GM12878 (cell line): ENCODE results near the gene VWA7. TPM values are rescaled to one million over a fixed set of nuclear protein-coding genes. Genes with fewer than 3 reads are reported as not detected.

ENCODE experiments used
- ATF7 ChIP-seq: fragments of 450-650 bp; IDR thresholded peaks from 2 replicates; pipeline ENCODE4 v1.6.1; 2016; ENCODE audit warnings: low read depth, mild to moderate bottlenecking
- CHD1 ChIP-seq: IDR thresholded peaks from 2 replicates; pipeline ENCODE4 v1.6.1; 2012; ENCODE audit warnings: low read depth, low read length, improper control_type of control experiment
- IKZF1 ChIP-seq: fragments of 450-650 bp; conservative IDR thresholded peaks from 2 replicates; pipeline ENCODE4 v1.6.1; 2017; ENCODE audit warnings: antibody characterized with exemption, mild to moderate bottlenecking
- LARP7 ChIP-seq: fragments of 450-650 bp; IDR thresholded peaks from 2 replicates; pipeline ENCODE4 v1.6.1; 2017; ENCODE audit warnings: mild to moderate bottlenecking
- NKRF ChIP-seq: fragments of 450-650 bp; conservative IDR thresholded peaks from 2 replicates; pipeline ENCODE4 v1.6.1; 2017; ENCODE audit warnings: mild to moderate bottlenecking, moderate library complexity
- RB1 ChIP-seq: fragments of 450-650 bp; formaldehyde crosslinking; IDR thresholded peaks from 2 replicates; pipeline ENCODE4 v1.6.1; 2017; ENCODE audit warnings: mild to moderate bottlenecking, borderline replicate concordance
- RELB ChIP-seq: fragments of 450-650 bp; IDR thresholded peaks from 2 replicates; pipeline ENCODE4 v1.6.1; 2017; ENCODE audit warnings: low read depth, mild to moderate bottlenecking, moderate library complexity
- SMAD5 ChIP-seq: IDR thresholded peaks from 2 replicates; pipeline ENCODE4 v1.6.1; 2016; ENCODE audit warnings: antibody characterized with exemption, low read depth
- SRF ChIP-seq, 2 experiments: IDR thresholded peaks; 2 replicates each; pipeline ENCODE4 v1.6.1; 2011; ENCODE audit warnings: low read depth in 2 of 2, low read length in 2 of 2, mild to moderate bottlenecking in 1 of 2, moderate library complexity in 1 of 2
- TCF12 ChIP-seq: IDR thresholded peaks from 2 replicates; pipeline ENCODE4 v1.6.1; 2011; ENCODE audit warnings: low read depth, mild to moderate bottlenecking, low read length
- polyA plus RNA-seq, 11 experiments: library from polyadenylated mRNA; depleted of rRNA in 4 of 11; unstranded in 6 of 11; stranded (reverse) in 5 of 11; fragments of >200 nt; fragmentation: Nextera tagmentation in 4 of 11; fragmentation: Illumina TruSeq in 1 of 11; extraction: Ambion mirVana in 4 of 11; extraction: Trizol in 1 of 11; gene quantifications; 1 replicate in 1 of 11; 2 replicates in 10 of 11; pipeline versions ENCODE4 v1.2.1 to v1.2.3, GENCODE V29; 2011 to 2016; ENCODE audit warnings: inconsistent platforms in 2 of 11, missing spikeins in 2 of 11, low read depth in 1 of 11
- total RNA-seq, 4 experiments: library from RNA; depleted of rRNA in 3 of 4; stranded (reverse); fragments of >200 nt in 3 of 4; fragmentation: Illumina TruSeq in 1 of 4; extraction: Trizol in 1 of 4; gene quantifications; 2 replicates each; pipeline versions ENCODE4 v1.2.1 to v1.2.3, GENCODE V29; 2013 to 2021

Gene VWA7
- total and polyA plus RNA-seq, 10 of the 15 experiments (the other 5 are each of a cell fraction or from before 2014, with no cell fraction given) = 0.11 to 3.1 (median 1.2) TPM; not detected in 1

GRCh38 chr6:31736021-31736767 lies 40.9 kb downstream of the VWA7 start, which contains the start of gene CLIC1 (continued):
- TF ChIP-seq NKRF (peak; percentile 19; the same call in 1 of the 2 replicates), LARP7 (no peak), CHD1 (peak; percentile 86; the same call in 1 of the 2 replicates), TCF12 (no peak), SMAD5 (peak; percentile 69), RELB (peak; percentile 69), RB1 (0 out of 2 replicates have a peak, but pooled peaks have one; percentile 3), SRF (IDR thresholded peaks at IDR 0.05; ENCODE audit: low read depth in 2 of 2, low read length in 2 of 2) (no peak), IKZF1 (peak; percentile 73), ATF7 (peak; percentile 37; the same call in 1 of the 2 replicates)
